Islet of Langerhans (tissue), 1 donor: ENCODE data around the gene C12orf42.

Experiments used
- FAIRE-seq: peaks from one replicate; lab custom pipeline; 2011; peaks lifted over from hg19 to GRCh38; lab: Jason Lieb, UNC

C12orf42 gene

GRCh38 chr12:103423516-103423910, 72.3 kb downstream of the C12orf42 start:
- no peak for FAIRE-seq

- FAIRE-seq: no peak
Observed at GRCh38 chr12:103422746-103423515, 72.8 kb downstream of the C12orf42 start.

- no peak for FAIRE-seq
Observed at GRCh38 chr12:103422328-103422727, 73.4 kb downstream of the C12orf42 start.

GRCh38 chr12:103421402-103421801, 74.4 kb downstream of the C12orf42 start:
- no peak for FAIRE-seq

- FAIRE-seq: no peak
Observed at GRCh38 chr12:103415681-103416080, 80.1 kb downstream of the C12orf42 start.

GRCh38 chr12:103401421-103401820, 94.3 kb downstream of the C12orf42 start:
- FAIRE-seq: no peak

- FAIRE-seq: no peak
Observed at GRCh38 chr12:103399986-103400385, 95.8 kb downstream of the C12orf42 start.

GRCh38 chr12:103397536-103397935, 98.2 kb downstream of the C12orf42 start:
- no peak for FAIRE-seq

- no peak for FAIRE-seq
Observed at GRCh38 chr12:103392722-103393121, 103.0 kb downstream of the C12orf42 start.

- FAIRE-seq: no peak
Observed at GRCh38 chr12:103391103-103391502, 104.7 kb downstream of the C12orf42 start.

- FAIRE-seq: no peak
Observed at GRCh38 chr12:103387385-103387784, 108.4 kb downstream of the C12orf42 start.

GRCh38 chr12:103386451-103386850, 109.3 kb downstream of the C12orf42 start:
- no peak for FAIRE-seq

GRCh38 chr12:103382736-103383346, 112.9 kb downstream of the C12orf42 start:
- FAIRE-seq: no peak

GRCh38 chr12:103382119-103382518, 113.6 kb downstream of the C12orf42 start:
- no peak for FAIRE-seq

GRCh38 chr12:103379670-103380069, 116.1 kb downstream of the C12orf42 start:
- FAIRE-seq: no peak

GRCh38 chr12:103373088-103373523, 122.7 kb downstream of the C12orf42 start:
- FAIRE-seq: no peak

- no peak for FAIRE-seq
Observed at GRCh38 chr12:103369929-103370328, 125.8 kb downstream of the C12orf42 start.

- FAIRE-seq: no peak
Observed at GRCh38 chr12:103368167-103368566, 127.6 kb downstream of the C12orf42 start.

- FAIRE-seq: no peak
Observed at GRCh38 chr12:103354403-103354802, 141.4 kb downstream of the C12orf42 start.

- no peak for FAIRE-seq
Observed at GRCh38 chr12:103353913-103354312, 141.9 kb downstream of the C12orf42 start.

GRCh38 chr12:103350116-103350515, 145.7 kb downstream of the C12orf42 start:
- FAIRE-seq: no peak

GRCh38 chr12:103348935-103349334, 146.8 kb downstream of the C12orf42 start:
- no peak for FAIRE-seq

- FAIRE-seq: no peak
Observed at GRCh38 chr12:103336940-103337339, 158.8 kb downstream of the C12orf42 start.

GRCh38 chr12:103334466-103334865, 161.3 kb downstream of the C12orf42 start:
- FAIRE-seq: no peak
